H9 (cell line): ENCODE data around the gene RUNX2. TPM values are rescaled to one million over a fixed set of nuclear protein-coding genes. Genes with fewer than 3 reads are reported as not detected.

Experiments
- DNase-seq: peaks from one replicate; pipeline ENCODE4 v3.0.0-alpha.2; 2017
- H2AFZ ChIP-seq: one replicate; pipeline ENCODE4 v1.6.1; 2013; ENCODE audit warnings: mild to moderate bottlenecking, low read length, control low read depth, moderate library complexity
- H2AK5ac ChIP-seq: 2 replicates; pipeline ENCODE4 v1.6.1; 2013; ENCODE audit warnings: low read length, control low read depth, mixed read lengths; ENCODE audit not compliant: insufficient read length
- H2BK120ac ChIP-seq: one replicate; pipeline ENCODE4 v1.6.1; 2013; ENCODE audit warnings: low read depth, mild to moderate bottlenecking, low read length, control low read depth, inconsistent platforms; ENCODE audit not compliant: poor library complexity, severe bottlenecking
- H2BK12ac ChIP-seq: 2 replicates; pipeline ENCODE4 v1.6.1; 2013; ENCODE audit warnings: low read length, control low read depth, mixed read lengths, low read depth; ENCODE audit not compliant: insufficient read length
- H2BK15ac ChIP-seq: 2 replicates; pipeline ENCODE4 v1.6.1; 2013; ENCODE audit warnings: low read depth, low read length, control low read depth
- H2BK20ac ChIP-seq: one replicate; pipeline ENCODE4 v1.6.1; 2013; ENCODE audit warnings: low read depth, mild to moderate bottlenecking, low read length, control low read depth, inconsistent platforms; ENCODE audit not compliant: poor library complexity, severe bottlenecking
- H2BK5ac ChIP-seq: 2 replicates; pipeline ENCODE4 v1.6.1; 2013; ENCODE audit warnings: low read length, control low read depth, mixed read lengths; ENCODE audit not compliant: insufficient read length
- H3K14ac ChIP-seq: 2 replicates; pipeline ENCODE4 v1.6.1; 2013; ENCODE audit warnings: low read length, control low read depth; ENCODE audit not compliant: insufficient read depth
- H3K18ac ChIP-seq: 2 replicates; pipeline ENCODE4 v1.6.1; 2013; ENCODE audit warnings: low read depth, mild to moderate bottlenecking, mixed read lengths, low read length, control low read depth; ENCODE audit not compliant: insufficient read length
- H3K23ac ChIP-seq: 2 replicates; pipeline ENCODE4 v1.6.1; 2013; ENCODE audit warnings: low read length, control low read depth, mixed read lengths, low read depth; ENCODE audit not compliant: insufficient read length
- H3K23me2 ChIP-seq: 2 replicates; pipeline ENCODE4 v1.6.1; 2013; ENCODE audit warnings: low read depth, mild to moderate bottlenecking, mixed read lengths, low read length, control low read depth; ENCODE audit not compliant: insufficient read length, poor library complexity, severe bottlenecking
- H3K27ac ChIP-seq: 2 replicates; pipeline ENCODE4 v1.5.1; 2013; ENCODE audit warnings: low read length, control low read depth, mixed read lengths, low read depth; ENCODE audit not compliant: insufficient read length
- H3K27me3 ChIP-seq: 2 replicates; pipeline ENCODE4 v1.6.1; 2013; ENCODE audit warnings: low read length, control low read depth, inconsistent platforms; ENCODE audit not compliant: insufficient read depth
- H3K4ac ChIP-seq: 2 replicates; pipeline ENCODE4 v1.6.1; 2013; ENCODE audit warnings: low read depth, mild to moderate bottlenecking, control low read depth, inconsistent platforms, low read length, moderate library complexity
- H3K4me1 ChIP-seq: 2 replicates; pipeline ENCODE4 v1.6.1; 2013; ENCODE audit warnings: low read length, control low read depth, inconsistent platforms; ENCODE audit not compliant: insufficient read depth
- H3K4me2 ChIP-seq: 2 replicates; pipeline ENCODE4 v1.6.1; 2013; ENCODE audit warnings: low read length, control low read depth, mixed read lengths; ENCODE audit not compliant: insufficient read length, insufficient read depth
- H3K56ac ChIP-seq: 2 replicates; pipeline ENCODE4 v1.6.1; 2013; ENCODE audit warnings: low read depth, mild to moderate bottlenecking, mixed read lengths, low read length, control low read depth; ENCODE audit not compliant: insufficient read length
- H3K79me1 ChIP-seq: 2 replicates; pipeline ENCODE4 v1.6.1; 2013; ENCODE audit warnings: low read depth, mild to moderate bottlenecking, moderate library complexity, low read length, control low read depth, inconsistent platforms; ENCODE audit not compliant: insufficient read depth, poor library complexity, severe bottlenecking
- H3K79me2 ChIP-seq: 2 replicates; pipeline ENCODE4 v1.6.1; 2013; ENCODE audit warnings: low read length, control low read depth, inconsistent platforms; ENCODE audit not compliant: insufficient read depth
- H3K9ac ChIP-seq: 2 replicates; pipeline ENCODE4 v1.6.1; 2013; ENCODE audit warnings: low read length, control low read depth, mixed read lengths; ENCODE audit not compliant: insufficient read length; ENCODE audit errors: extremely low read depth
- H3K9me3 ChIP-seq: one replicate; pipeline ENCODE4 v1.6.1; 2013; ENCODE audit warnings: low read depth, low read length, inconsistent platforms; ENCODE audit not compliant: control insufficient read depth
- H3T11ph ChIP-seq: one replicate; pipeline ENCODE4 v1.6.1; 2013; ENCODE audit warnings: mild to moderate bottlenecking, low read length, control low read depth, inconsistent platforms
- H4K20me1 ChIP-seq: one replicate; pipeline ENCODE4 v1.6.1; 2013; ENCODE audit not compliant: control insufficient read depth, insufficient read length, insufficient read depth
- H4K5ac ChIP-seq: 2 replicates; pipeline ENCODE4 v1.6.1; 2013; ENCODE audit warnings: low read depth, mild to moderate bottlenecking, mixed read lengths, low read length, control low read depth; ENCODE audit not compliant: insufficient read length
- H4K8ac ChIP-seq: replicated peaks from 2 replicates; pipeline ENCODE4 v1.6.1; 2013; ENCODE audit warnings: low read length, control low read depth, mixed read lengths, low read depth; ENCODE audit not compliant: insufficient read length
- H4K91ac ChIP-seq: 2 replicates; pipeline ENCODE4 v1.6.1; 2013; ENCODE audit warnings: low read depth, mild to moderate bottlenecking, moderate library complexity, mixed read lengths, low read length, control low read depth; ENCODE audit not compliant: insufficient read length
- H3K27ac Mint-ChIP-seq, 3 experiments: 2 replicates in 2 of 3; 3 replicates in 1 of 3; pipeline ENCODE4 v1.8.0; 2020 to 2021; ENCODE audit warnings: mixed read lengths in 3 of 3, mild to moderate bottlenecking in 1 of 3, moderate library complexity in 1 of 3
- H3K27me3 Mint-ChIP-seq: 2 replicates; pipeline ENCODE4 v1.8.0; 2021; ENCODE audit warnings: low read depth, mild to moderate bottlenecking, moderate library complexity, mixed read lengths
- H3K36me3 Mint-ChIP-seq, 3 experiments: 2 replicates in 2 of 3; 3 replicates in 1 of 3; pipeline ENCODE4 v1.8.0; 2020 to 2021; ENCODE audit warnings: low read depth in 3 of 3, mixed read lengths in 3 of 3; ENCODE audit not compliant: insufficient read depth in 1 of 3
- H3K4me1 Mint-ChIP-seq, 2 experiments: 2 replicates each; pipeline ENCODE4 v1.8.0; 2020; ENCODE audit warnings: mixed read lengths in 2 of 2
- H3K4me3 Mint-ChIP-seq, 2 experiments: 2 replicates in 1 of 2; 3 replicates in 1 of 2; pipeline ENCODE4 v1.8.0; 2020 to 2021; ENCODE audit warnings: mild to moderate bottlenecking in 2 of 2, mixed read lengths in 2 of 2, moderate library complexity in 1 of 2
- H3K9me3 Mint-ChIP-seq, 2 experiments: 2 replicates in 1 of 2; 3 replicates in 1 of 2; pipeline ENCODE4 v1.8.0; 2020; ENCODE audit warnings: mild to moderate bottlenecking in 2 of 2, mixed read lengths in 2 of 2, moderate library complexity in 1 of 2
- CTCF ChIP-seq: fragments of 200-600 bp; sonication (generic); conservative IDR thresholded peaks from 3 replicates; pipeline ENCODE4 v1.8.0; 2021; ENCODE audit warnings: antibody characterized with exemption, mild to moderate bottlenecking
- WGBS: extraction: QIAGEN DNeasy Blood & Tissue Kit; methylation state at CpG from one replicate; pipeline ENCODE4 v1.1.7; 2013; ENCODE audit warnings: missing lambda C conversion rate, low lambda C conversion rate, mixed read lengths; ENCODE audit not compliant: insufficient read length; ENCODE audit errors: extremely low coverage; 5-methylcytosine and 5-hydroxymethylcytosine counted together
- total RNA-seq: library from RNA; stranded (reverse); gene quantifications from 2 replicates; pipeline ENCODE4 v1.2.1, GENCODE V29; 2021

RUNX2 gene
- total RNA-seq, 1 experiment from 2014 or later, result 0.15 TPM

- H4K8ac ChIP-seq, result no peak overlapping the region
- H3K23ac ChIP-seq, result no peak overlapping the region
- H3K18ac ChIP-seq, result no peak overlapping the region
- Mint-ChIP-seq H3K27me3 (peaks cover 26% of the 10 kb centered on the region), H3K4me3 (no peak overlapping the region), H3K4me1 (peaks cover 7% of the 10 kb centered on the region in 2 experiments; a peak in 3 of 4 replicates), H3K27ac (no peak overlapping the region), H3K9me3 (no peaks in the 10 kb centered on the region), H3K36me3 (no peaks in the 10 kb centered on the region)
- no peak overlapping the region for H2BK20ac ChIP-seq
- no peak overlapping the region for H2BK120ac ChIP-seq
- no peak overlapping the region for H2AFZ ChIP-seq
- no peaks in the 10 kb centered on the region for H3K23me2 ChIP-seq
- no peaks in the 10 kb centered on the region for H3K27me3 ChIP-seq
- H3K14ac ChIP-seq, result no peak overlapping the region
- DNase-seq, result no peak
- no peak for TF ChIP-seq CTCF
- H2AK5ac ChIP-seq, result no peak overlapping the region
- no peaks in the 10 kb centered on the region for H3K9me3 ChIP-seq
- H2BK15ac ChIP-seq, result no peak overlapping the region
- no peak overlapping the region for H3K27ac ChIP-seq
- no CpG with 5 or more reads among the region's 4 CpGs for WGBS
- H3K79me2 ChIP-seq, result no peaks in the 10 kb centered on the region
- H3K4me2 ChIP-seq, result no peak overlapping the region
- H3K4me1 ChIP-seq, result no peaks in the 10 kb centered on the region
- H3K4ac ChIP-seq, result no peak overlapping the region
- H3K9ac ChIP-seq, result no peak overlapping the region
- H4K5ac ChIP-seq, result no peak overlapping the region
- no peak overlapping the region for H4K91ac ChIP-seq
- no peak overlapping the region for H2BK5ac ChIP-seq
- no peak overlapping the region for H2BK12ac ChIP-seq
- H3T11ph ChIP-seq, result no peak overlapping the region
- H3K79me1 ChIP-seq, result no peaks in the 10 kb centered on the region
- H4K20me1 ChIP-seq, result no peaks in the 10 kb centered on the region
- H3K56ac ChIP-seq, result no peak overlapping the region
Observed at GRCh38 chr6:45562171-45562570, 234.0 kb downstream of the RUNX2 start.
